ENCODE measurements around the gene LGALS9B.
"Not testable (repeated sequence)": the region's sequence is repeated elsewhere in the genome, so short reads cannot be mapped to it uniquely, and the experiment has no call there.

The LGALS9B gene

DNA sequence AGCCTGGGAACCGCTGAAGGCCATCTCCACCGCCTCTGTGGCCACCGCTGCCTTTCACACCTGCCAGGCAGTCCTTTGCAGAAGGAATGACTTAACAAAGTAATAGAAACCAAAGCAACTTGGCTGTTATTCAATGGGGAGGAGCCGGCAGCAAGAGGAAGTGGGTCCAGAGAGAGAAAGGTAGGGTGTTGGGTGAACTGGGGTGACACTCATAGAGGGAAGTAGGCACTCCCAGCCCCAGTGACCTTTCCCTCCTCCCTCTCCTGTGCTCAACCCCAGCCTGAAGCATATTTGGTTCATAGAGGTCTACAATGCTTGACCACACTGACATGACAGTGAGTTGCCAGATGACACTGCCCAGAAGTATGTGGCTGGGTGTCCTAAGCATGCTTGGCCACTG, at the start of gene LGALS9B:
LGALS9B (minus strand) TSS at position 93 of the 400 bp plus-strand sequence; CDS start at position 24, 69 bp downstream.
- DNase-seq: not testable (repeated sequence)

DNA sequence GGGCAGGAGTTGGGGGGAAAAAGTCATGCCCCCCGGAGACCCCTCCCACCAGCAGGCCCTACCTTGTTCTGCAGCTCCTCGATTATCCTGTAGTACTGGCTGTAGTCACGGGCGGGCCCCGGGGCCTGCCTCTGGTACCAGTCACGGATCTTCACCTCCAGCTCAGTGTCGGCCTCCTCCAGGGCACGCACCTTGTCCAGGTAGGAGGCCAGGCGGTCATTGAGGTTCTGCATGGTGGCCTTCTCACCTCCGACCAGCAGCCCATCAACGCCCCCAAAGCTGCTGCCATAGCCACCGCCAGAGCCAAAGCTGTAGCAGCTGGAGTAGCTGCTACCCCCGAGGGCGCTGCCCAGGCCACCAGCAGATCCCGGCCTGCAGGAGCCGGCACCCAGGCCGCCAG, 49.6 kb upstream of the LGALS9B start:
- not testable (repeated sequence) for DNase-seq

DNA sequence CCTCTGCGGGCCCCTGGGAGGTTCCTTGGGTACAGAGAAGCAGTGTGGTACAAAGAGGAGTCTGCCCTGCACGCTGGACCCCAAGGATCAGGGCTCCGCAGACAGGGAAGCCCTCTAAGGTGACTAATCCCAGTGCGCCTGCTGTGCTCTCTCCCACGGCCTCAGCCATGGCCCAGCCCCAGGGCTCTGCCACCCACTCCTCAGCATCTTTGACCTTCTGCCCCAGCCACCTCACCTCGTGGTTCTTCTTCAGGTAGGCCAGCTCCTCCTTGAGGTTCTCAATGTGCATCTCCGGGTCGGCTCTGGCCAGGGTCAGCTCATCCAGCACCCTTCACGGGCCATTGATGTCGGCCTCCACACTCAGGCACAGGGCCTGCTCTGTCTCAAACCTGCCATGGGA, 47.8 kb upstream of the LGALS9B start:
- DNase-seq: not testable (repeated sequence)

DNA sequence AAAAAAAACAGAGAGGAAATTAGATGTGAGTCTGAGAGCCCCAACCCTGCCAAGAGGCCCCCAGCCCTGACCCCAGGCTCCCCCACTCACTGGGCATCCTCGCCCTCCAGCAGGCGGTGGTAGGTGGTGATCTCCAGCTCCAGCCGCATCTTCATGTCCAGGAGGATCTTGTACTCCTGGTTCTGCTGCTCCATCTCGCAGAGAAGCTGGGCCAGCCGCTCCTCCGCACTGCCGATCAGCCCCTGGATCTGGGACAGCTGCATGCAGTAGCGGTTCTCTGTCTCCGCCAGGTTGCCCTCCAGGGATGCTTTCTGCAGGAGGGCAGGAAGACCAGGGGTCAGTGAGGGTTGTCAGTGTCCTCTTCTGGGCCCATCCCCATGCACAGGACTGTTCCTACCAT, 46.2 kb upstream of the LGALS9B start:
- DNase-seq: not testable (repeated sequence)

DNA sequence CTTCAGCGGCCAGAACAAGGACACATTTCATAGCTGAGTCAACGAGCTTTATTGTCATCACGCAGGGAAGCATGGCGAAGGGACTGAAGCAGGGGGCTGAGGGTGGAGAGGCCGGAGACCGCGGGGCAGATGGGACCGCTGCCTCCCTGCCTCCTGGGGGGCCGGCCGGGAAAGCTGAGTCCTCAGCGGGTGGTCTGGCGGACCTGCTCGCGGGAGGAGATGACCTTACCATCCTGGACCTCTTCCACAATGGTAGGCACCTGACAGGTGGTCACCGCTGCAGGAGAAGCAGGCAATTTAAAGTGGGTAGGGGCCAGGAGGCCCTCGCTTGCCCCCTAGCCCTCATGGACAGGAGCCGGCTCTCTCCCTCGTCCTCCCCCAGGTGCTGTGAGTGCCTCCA, 45.0 kb upstream of the LGALS9B start:
- not testable (repeated sequence) for DNase-seq

DNA sequence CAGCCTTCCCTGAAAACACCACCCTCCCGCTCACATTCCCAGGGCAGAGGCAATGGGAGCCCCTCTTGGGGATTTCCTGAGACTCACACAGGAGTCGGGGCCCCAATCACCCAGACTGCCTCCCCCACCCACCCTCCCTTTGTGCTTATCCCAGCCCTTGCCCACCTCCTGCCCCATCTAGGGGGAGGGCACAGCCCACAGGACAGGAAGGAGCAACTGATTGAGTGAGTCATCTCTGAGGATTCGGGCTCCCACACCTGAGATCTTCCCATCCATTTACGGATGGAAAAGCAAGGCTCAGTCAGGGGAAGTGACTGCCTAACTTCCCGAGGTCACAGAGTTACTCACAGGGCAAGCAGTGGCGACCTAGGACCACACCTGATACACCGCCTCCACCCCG, 44.4 kb upstream of the LGALS9B start:
- DNase-seq: not testable (repeated sequence)

DNA sequence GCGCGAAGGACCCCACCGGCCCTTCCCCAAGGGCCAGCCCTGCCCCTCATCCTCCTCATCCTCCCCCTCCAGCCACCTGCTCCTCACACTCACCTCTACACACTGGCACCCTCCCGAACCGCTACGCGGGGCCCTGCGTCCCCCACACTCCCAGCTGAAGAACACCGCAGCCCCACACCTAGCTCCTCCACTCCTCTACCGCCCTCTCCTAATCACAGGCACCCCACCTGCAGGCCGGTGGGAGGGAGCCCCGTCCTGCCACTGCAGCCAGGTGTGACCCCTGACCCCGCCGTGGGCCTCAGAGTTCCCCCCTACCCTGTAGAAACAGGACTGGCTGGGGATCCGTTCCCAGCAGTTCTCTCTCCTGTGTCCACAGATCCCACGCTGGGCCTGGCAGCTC, 38.0 kb upstream of the LGALS9B start:
- DNase-seq: not testable (repeated sequence)

DNA sequence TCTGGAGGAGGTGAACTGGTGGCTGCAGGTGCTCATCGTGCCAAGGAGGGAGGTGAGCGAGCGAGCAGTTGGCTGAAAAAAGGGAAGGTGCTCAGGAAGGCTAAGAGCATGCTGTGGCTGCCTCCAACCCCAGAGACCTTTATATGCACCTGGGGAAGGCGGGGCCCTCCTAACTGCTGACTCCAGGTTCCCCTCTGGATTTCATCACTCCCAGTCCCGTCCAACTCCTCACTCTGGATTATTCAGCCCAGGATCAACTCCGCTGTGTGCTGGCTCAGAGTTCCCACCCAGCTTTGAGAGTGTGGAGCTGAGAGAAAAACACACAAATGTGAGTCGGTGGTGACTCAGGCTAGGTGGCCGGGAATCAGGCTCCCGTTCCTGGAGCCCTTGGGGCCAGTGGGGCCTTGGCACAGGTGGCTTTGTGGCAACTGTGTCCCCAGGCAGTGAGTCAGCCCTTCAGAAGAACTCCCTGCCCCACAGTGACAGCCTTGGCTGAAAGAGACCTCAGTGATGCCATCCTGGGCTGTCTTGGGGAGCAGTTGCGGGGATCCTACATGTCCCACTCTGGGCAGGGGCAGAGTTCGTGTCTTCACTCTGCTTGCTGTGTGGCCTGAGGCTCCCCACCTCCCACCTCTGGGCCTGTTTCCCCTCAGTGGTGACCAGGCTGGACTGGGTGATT, 37.2 kb upstream of the LGALS9B start:
- DNase-seq: not testable (repeated sequence)

DNA sequence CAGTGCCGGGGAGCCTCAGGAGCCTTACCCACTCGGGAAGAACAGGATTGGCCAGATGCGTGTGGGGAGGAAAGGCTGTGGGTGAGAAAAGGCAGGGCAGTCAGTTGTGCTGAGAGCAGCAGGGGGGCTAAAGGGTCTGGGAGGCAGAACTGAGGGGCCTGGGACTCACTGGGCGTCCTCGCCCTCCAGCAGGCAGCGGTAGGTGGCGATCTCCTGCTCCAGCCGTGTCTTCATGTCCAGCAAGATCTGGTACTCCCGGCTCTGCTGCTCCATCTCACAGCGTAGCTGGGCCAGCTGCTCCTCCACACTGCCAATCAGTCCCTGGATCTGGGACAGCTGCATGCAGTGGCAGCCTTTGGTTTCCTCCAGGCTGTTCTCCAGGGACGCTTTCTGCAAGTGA, 34.6 kb upstream of the LGALS9B start:
- not testable (repeated sequence) for DNase-seq

DNA sequence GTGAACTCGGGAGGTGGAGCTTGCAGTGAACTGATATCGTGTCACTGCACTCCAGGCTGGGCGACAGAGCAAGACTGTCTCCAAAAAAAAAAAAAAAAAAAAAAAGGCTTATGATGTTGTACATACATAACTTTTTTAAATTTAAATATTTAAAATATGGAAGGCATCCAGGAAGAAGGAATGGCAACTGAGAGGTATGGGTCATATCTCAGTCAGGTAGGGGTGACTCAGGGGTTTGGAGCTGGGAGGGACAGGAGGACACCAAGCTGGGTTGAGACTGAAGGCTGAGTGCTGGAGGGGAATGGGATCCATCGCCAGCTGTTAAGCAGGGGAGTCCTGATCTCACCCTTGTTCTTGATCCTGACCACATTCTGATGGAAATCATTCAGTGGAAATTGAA, 33.0 kb upstream of the LGALS9B start:
- not testable (repeated sequence) for DNase-seq

DNA sequence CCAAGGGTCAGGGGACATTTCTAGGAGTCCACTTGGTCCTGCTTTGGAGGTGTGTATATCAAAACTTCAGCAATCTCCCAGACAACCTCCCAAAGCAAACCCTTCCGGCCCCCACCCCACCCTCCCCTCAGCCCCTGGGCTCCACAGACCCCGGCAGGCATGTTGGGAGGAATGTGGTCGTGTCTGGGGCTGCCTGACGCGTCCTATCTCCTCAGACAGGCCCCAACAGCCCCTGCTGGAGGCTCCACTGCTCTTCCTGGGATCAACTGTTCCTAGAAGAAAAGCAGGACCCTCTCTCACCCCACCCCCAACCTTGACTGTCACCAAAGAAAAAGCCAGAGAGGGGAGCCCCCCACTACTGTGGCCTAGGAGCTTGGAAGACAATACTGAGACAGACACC, 28.1 kb upstream of the LGALS9B start:
- not testable (repeated sequence) for DNase-seq

DNA sequence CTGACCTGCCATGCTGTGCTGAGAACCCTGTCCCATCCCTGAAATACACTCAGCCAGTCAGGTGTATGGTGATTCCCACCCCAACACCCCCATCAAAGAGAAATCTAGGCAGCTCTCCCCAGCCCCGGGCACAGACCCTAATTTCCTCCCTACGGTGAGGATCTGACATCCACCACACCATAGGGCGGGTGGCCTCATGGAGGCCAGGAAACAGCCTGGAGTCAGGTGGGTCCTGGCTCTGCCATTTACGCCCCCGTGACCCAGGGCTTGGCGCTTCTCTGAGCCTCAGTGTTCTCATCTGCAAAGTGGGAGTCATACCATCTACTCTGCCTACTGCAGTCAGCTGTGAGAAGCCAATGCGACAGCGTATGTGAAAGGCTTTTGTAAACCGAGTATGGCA, 27.4 kb upstream of the LGALS9B start:
- not testable (repeated sequence) for DNase-seq

DNA sequence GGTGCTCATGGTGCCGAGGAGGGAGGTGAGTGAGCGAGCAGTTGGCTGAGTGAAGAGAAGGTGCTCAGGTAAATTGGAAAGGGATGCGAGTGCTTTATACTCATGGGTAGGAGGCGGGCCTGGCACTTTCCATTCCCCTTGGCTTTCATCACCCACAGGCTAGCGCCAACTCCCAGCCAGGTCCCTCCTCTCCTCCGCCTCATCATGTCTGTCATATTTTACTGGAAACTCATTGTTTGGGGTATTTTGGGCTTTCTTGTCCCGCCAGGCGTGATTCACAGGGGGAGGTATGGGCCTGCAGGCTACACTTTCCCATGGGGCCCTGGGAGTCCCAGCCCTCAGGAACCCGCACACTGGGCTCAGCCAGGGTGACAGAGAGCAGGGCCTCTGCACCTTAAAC, 26.8 kb upstream of the LGALS9B start:
- DNase-seq: not testable (repeated sequence)

DNA sequence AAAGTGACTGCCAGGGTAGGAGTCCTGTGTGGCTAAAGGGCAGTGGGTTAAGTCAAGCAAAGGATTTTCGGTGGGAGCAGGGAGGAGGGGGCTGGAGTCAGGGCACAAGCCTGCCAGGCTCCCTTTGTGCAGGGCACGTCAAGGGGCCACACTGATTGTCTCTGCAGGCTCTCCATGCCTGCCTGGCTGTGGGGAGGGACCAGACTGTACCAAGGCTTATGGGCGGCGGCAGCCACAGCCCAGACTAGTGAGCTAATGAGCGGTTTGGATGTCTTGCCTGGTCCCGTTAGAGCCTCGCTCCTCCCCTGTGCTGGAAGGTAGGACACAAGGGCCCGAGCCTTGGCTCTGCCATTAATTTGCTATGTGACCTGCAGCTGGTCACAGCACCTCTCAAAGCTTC, 25.6 kb upstream of the LGALS9B start:
- DNase-seq: not testable (repeated sequence)

DNA sequence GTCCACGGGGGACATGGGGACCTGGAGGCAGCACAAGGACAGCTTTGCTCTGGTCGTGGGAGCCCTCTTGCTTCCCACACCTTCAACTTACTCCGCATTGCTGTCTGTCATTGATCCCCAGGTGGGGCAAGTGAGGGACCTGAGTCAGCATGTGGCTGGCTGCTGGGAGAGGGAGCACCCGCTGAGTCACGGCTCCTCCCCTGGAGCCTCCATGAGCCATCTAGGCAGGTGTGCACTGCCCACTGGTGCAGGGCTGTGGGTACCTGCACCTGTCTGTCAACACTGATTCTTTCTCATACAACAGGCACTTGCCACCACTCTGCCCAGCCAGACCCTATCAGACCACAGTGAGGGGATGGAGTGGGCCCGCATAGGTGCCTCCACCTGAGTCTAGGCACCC, 24.8 kb upstream of the LGALS9B start:
- not testable (repeated sequence) for DNase-seq

DNA sequence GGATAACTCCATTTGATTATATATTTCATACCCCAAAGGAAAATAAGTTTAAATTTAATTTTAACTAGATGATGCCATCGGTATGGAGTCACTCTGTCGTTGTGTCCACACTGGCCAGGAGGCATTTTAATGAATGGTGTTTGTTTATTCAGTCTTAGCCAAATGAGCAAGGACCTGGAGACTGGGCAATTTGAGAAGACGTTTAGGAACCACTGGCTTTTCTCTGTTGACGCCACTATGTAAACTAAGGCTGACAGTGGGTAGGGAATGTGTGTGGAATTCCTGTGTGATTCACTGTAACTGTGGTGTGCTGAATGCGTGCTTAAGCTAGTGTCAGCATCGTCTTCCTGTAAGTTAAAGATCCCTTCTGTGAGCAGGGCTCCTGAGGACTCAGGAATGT, 17.6 kb upstream of the LGALS9B start:
- DNase-seq: not testable (repeated sequence)

DNA sequence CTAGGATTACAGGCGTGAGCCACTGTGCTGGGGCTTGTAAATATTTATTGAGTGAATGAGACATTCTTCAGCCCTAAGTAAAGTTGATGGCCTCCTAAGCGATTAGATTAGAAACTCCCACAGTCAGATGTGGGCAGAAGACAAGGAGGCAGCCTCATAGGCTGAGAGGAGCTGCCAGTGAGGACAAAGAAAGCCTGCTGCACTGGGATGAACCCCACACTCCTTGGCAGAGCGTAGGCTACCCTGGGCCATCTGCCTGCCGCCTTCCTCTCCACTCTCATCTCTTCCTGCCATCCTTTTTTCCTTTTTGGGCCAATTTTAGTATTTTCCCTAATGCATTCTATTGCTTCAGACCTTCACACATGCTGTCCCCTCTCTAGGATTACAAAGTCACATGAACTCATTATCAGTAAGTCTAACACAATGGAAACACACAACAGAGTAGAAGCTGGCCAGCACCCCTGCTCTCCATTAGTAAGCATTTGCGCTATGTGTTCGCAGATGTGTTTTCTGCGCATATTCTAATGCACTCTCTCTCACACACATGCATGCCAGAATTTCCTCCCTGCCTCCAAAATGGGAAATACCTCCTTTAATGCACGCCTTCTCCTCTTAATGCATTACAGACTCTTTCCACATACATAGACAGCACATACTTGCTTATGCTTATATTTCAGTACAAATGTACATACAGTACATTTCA, 12.7 kb upstream of the LGALS9B start:
- not testable (repeated sequence) for DNase-seq

DNA sequence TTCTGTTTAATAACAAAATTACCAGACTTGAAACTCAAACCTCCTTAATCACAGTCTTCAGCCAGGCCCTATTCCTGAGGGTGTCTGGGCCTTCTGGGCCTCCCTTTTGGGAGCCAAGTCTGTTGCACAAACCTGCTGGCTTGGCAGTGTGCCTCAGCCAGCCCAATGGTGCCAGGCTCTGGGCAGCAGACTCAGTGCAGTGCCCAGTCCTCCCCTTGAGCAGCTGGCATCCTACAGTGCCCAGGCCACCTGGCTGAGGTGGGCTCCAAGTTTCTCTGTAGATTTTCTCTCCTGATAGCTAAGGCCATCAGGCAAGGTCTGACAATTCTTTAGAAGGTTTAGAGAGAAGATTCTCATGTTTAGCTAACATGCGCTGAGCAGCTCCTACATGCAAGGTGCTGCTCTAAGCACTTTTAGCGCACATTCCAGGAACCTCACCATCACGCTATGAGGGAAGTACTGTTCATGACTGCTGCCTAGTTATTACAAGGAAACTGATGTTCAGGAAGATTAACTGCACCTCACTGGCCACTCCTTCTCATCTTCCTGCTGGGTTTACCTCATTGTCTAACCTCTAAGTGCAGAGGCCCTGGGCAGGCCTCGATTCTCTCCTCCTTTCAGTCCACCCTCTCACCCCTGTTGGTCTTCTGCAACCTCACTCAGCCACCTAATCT, 10.2 kb upstream of the LGALS9B start:
- not testable (repeated sequence) for DNase-seq

DNA sequence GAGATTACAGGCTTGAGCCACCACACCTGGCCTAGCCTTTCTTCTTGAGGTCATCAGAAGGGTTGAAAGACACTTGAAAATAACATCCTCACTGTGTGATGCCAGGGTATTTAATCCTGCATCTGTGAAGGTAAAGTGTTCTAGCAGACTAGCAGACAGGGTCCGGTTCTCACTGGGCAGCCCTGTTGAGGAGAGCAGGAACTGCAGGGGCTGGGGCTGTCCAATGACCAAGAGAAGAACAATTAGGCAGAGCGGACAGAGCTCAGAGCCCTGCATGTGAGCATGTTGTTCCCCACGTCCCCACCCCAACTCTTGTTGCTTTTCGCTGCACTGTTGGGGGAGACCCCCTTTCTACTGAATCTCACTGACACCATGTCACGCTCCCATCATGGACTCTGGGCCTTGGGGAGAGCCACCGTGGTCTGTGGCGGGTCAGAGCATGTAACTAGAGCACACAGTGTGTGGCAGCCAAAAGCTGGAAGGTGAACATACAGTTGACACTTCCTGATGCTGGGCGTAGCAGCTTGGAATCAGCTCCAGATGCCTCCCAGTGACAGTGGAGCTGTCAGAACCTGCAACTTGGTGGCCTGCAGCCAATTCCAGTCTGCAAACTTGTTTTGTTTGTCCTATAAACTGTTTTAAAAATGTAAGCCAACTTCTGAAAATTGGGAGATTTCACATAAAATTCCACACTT, 7.9 kb upstream of the LGALS9B start:
- DNase-seq: not testable (repeated sequence)

DNA sequence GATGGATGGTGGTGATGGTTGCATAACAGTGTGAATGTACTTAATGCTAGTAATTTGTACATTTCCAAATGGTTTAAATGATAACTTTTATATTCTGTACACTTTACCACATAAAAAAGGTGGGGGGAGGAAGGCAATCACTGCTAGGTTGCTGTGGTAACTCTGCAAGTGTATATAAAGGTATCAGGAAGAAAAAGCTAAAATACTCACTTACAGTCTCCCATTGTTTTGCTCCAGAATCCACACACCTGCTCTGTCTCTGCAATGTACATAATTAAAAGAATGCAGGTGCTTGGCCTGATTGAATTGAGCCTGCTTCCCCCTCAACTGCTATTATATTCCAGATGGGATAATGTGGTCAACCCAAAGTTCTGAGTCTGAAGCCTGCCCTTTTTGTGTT, 6.7 kb upstream of the LGALS9B start:
- peak in 1 of 2 experiments; percentile 47 for DNase-seq

DNA sequence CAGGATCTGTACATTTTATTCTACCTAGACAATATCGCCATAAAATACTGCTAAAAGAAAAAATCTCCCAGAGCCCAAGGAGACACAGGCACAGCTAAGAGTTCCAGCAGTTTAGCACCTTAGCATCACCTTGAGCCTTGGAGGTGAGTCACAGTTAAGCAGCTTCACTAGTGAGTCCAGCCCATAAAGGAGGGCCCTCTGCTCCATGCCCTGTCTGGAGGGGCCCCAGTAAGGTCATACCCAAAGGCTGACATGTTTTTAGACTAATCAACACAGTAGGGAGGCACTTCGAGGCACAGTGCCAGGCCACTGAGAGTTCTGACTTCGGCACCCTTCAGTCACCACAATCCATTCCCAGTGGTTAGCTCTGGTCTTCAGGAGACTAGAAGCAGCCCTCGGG, 2.6 kb upstream of the LGALS9B start:
- DNase-seq: not testable (repeated sequence)

DNA sequence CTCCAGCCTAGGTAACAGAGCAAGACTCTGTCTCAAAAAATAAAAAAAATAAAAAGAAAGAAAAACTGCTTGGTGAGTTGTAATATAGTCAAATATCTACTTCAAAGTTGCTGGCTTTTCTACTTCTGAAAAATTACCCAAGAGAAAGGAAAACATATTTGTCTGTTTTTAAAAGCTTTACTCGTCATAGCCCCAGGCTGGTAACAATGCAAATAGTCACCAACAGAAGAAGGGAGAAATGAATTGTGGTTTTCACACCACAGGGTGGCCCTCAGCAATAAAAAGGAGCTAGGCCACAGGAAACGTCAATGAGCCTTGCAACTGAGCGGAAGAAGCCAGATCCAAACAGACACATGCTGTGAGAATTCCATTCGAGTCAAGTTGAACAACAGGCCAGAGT, 1.8 kb upstream of the LGALS9B start:
- not testable (repeated sequence) for DNase-seq

DNA sequence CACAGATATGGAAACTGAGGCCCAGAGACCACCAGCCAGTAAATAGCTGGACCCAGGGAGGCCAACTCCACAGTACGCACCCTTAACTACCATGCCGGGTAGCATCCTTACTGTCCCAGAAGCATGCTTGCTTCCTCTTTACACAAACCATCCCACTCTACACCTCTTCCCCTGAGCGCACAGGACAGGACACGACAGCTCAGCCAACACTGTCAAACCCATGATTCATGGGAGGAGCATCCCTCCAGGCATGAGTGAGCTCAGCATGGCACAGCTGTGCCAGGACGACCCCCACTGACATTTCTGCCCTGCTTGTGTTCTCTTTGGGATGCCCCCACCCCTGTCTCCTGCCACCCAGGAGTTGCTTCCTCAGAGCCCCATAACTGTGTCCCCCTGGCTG, 340 bp downstream of the LGALS9B start:
- DNase-seq: not testable (repeated sequence)
